Measurements from ENCODE around the gene MSH6. TPM values are rescaled to one million over a fixed set of nuclear protein-coding genes. Genes with fewer than 3 reads are reported as not detected.

MSH6 gene
- total RNA-seq, 4 donors from 2014 or later, result 22.8 to 28.3 (median 25.9) TPM

DNA sequence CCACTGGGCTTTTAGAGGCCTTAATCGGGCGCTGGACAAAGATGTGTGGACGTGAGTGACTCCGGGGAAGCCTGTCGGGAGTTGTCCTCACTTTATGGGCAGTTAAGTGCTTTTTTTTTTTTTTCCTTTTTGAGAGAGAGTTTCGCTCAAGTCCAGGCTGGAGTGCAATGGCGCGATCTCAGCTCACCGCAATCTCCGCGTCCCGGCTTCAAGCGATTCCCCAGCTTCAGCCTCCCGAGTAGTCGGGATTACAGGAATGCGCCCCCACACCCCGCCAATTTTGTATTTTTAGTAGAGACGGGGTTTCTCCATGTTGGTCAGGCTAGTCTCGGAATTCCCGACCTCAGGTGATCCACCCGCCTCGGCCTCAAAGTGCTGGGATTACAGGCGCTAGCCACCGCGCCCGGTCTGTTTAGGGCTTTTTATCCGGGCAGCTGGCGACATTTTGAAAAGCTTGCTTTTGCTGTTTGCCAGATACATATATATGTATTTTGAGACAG lies 1.5 kb downstream of the MSH6 start:
- TF ChIP-seq, protein P1, sequence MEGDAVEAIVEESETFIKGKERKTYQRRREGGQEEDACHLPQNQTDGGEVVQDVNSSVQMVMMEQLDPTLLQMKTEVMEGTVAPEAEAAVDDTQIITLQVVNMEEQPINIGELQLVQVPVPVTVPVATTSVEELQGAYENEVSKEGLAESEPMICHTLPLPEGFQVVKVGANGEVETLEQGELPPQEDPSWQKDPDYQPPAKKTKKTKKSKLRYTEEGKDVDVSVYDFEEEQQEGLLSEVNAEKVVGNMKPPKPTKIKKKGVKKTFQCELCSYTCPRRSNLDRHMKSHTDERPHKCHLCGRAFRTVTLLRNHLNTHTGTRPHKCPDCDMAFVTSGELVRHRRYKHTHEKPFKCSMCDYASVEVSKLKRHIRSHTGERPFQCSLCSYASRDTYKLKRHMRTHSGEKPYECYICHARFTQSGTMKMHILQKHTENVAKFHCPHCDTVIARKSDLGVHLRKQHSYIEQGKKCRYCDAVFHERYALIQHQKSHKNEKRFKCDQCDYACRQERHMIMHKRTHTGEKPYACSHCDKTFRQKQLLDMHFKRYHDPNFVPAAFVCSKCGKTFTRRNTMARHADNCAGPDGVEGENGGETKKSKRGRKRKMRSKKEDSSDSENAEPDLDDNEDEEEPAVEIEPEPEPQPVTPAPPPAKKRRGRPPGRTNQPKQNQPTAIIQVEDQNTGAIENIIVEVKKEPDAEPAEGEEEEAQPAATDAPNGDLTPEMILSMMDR (IDR thresholded peaks at IDR 0.05; ENCODE audit: low read depth), result no peak

GRCh38 chr2:47785986-47786385 lies 3.0 kb downstream of the MSH6 start:
- TF ChIP-seq, protein P1 (IDR thresholded peaks at IDR 0.05; ENCODE audit: low read depth), result no peak

DNA sequence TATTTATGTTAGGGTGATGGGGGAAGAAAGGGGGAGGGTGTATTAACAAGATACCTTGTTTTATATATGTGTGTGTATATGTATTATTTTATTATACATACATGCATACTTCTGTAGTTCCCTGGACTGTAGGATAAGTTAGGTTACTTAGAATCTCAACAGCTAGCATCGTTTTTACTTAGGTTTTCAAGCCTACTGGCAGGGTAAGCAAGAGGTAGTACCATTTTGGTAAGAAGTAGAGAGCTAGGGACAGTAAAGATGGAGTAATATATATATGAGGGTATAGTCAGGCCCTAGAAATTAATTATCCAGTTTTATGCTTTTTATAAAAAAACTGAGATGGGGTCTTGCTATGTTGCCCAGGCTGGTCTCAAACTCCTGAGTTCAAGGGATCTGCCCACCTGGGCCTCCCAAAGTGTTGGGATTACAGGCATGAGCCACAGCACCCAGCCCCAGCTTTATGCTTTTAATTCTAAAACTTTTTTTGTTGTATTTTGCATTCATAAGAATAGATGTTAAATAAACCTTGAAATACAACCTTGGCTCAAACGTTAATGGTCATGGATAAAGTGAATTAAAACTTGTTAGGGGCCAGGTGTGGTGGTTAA lies 13.2 kb downstream of the MSH6 start:
- TF ChIP-seq, protein P1 (IDR thresholded peaks at IDR 0.05; ENCODE audit: low read depth), result no peak

DNA sequence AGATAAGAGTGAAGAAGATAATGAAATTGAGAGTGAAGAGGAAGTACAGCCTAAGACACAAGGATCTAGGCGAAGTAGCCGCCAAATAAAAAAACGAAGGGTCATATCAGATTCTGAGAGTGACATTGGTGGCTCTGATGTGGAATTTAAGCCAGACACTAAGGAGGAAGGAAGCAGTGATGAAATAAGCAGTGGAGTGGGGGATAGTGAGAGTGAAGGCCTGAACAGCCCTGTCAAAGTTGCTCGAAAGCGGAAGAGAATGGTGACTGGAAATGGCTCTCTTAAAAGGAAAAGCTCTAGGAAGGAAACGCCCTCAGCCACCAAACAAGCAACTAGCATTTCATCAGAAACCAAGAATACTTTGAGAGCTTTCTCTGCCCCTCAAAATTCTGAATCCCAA lies 15.7 kb downstream of the MSH6 start:
- TF ChIP-seq, protein P1 (IDR thresholded peaks at IDR 0.05; ENCODE audit: low read depth), result no peak

DNA sequence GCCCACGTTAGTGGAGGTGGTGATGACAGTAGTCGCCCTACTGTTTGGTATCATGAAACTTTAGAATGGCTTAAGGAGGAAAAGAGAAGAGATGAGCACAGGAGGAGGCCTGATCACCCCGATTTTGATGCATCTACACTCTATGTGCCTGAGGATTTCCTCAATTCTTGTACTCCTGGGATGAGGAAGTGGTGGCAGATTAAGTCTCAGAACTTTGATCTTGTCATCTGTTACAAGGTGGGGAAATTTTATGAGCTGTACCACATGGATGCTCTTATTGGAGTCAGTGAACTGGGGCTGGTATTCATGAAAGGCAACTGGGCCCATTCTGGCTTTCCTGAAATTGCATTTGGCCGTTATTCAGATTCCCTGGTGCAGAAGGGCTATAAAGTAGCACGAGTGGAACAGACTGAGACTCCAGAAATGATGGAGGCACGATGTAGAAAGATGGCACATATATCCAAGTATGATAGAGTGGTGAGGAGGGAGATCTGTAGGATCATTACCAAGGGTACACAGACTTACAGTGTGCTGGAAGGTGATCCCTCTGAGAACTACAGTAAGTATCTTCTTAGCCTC lies 16.2 kb downstream of the MSH6 start:
- TF ChIP-seq, protein P1 (IDR thresholded peaks at IDR 0.05; ENCODE audit: low read depth), result no peak

GRCh38 chr2:47801118-47801517 lies 18.2 kb downstream of the MSH6 start:
- TF ChIP-seq, protein P1 (IDR thresholded peaks at IDR 0.05; ENCODE audit: low read depth), result no peak

DNA sequence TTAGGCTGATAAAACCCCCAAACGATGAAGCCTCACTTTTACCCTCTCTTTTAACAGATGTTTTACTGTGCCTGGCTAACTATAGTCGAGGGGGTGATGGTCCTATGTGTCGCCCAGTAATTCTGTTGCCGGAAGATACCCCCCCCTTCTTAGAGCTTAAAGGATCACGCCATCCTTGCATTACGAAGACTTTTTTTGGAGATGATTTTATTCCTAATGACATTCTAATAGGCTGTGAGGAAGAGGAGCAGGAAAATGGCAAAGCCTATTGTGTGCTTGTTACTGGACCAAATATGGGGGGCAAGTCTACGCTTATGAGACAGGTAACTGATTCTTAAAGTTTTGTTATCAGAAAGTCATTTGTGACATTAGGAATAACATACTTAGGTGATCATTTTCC lies 20.4 kb downstream of the MSH6 start:
- TF ChIP-seq, protein P1 (IDR thresholded peaks at IDR 0.05; ENCODE audit: low read depth), result no peak

Data from subcutaneous adipose tissue (tissue), 4 donors.